GM18868 (cell line): ENCODE data around the gene P3R3URF.
A peak's percentile ranks its signal among the peaks of the same experiment; 100 is the strongest.
"Not testable (repeated sequence)": the region's sequence is repeated elsewhere in the genome, so short reads cannot be mapped to it uniquely, and the experiment has no call there.

ENCODE experiments used
- ATAC-seq: cut with Tn5 transposase; IDR thresholded peaks from one replicate; pipeline ENCODE4 v1.9.1; 2021; ENCODE audit warnings: mild to moderate bottlenecking, moderate library complexity; ENCODE audit not compliant: unreplicated experiment

The P3R3URF gene

GRCh38 chr1:46176211-46176865 lies at the start of gene P3R3URF:
Gene P3R3URF (minus strand): TSS chr1:46176488. CDS start chr1:46176471, 17 bp downstream.
- no peak for ATAC-seq

GRCh38 chr1:46224966-46225365 lies 48.7 kb upstream of the P3R3URF start:
- no peak for ATAC-seq

GRCh38 chr1:46223472-46223943 lies 47.2 kb upstream of the P3R3URF start:
- ATAC-seq: peak; percentile 86

GRCh38 chr1:46223055-46223454 lies 46.8 kb upstream of the P3R3URF start:
- not testable (repeated sequence) for ATAC-seq

GRCh38 chr1:46221749-46222148 lies 45.5 kb upstream of the P3R3URF start:
- no peak for ATAC-seq

- ATAC-seq: no peak
Observed at GRCh38 chr1:46220808-46221207, 44.5 kb upstream of the P3R3URF start.

GRCh38 chr1:46219551-46220520 lies 43.5 kb upstream of the P3R3URF start:
- no peak for ATAC-seq

- no peak for ATAC-seq
Observed at GRCh38 chr1:46218443-46218842, 42.2 kb upstream of the P3R3URF start.

GRCh38 chr1:46215504-46215903 lies 39.2 kb upstream of the P3R3URF start:
- no peak for ATAC-seq

GRCh38 chr1:46211051-46211450 lies 34.8 kb upstream of the P3R3URF start:
- ATAC-seq: no peak

GRCh38 chr1:46210561-46210960 lies 34.3 kb upstream of the P3R3URF start:
- no peak for ATAC-seq

GRCh38 chr1:46206399-46206798 lies 30.1 kb upstream of the P3R3URF start:
- no peak for ATAC-seq

GRCh38 chr1:46205791-46206190 lies 29.5 kb upstream of the P3R3URF start:
- no peak for ATAC-seq

GRCh38 chr1:46205141-46205540 lies 28.9 kb upstream of the P3R3URF start:
- ATAC-seq: no peak

GRCh38 chr1:46204406-46204742 lies 28.1 kb upstream of the P3R3URF start:
- no peak for ATAC-seq

- no peak for ATAC-seq
Observed at GRCh38 chr1:46203738-46204405, 27.6 kb upstream of the P3R3URF start.

- no peak for ATAC-seq
Observed at GRCh38 chr1:46199233-46199749, 23.0 kb upstream of the P3R3URF start.

- ATAC-seq: peak; percentile 93
Observed at GRCh38 chr1:46197964-46198811, 21.9 kb upstream of the P3R3URF start, which contains the start of gene POMGNT1. Gene POMGNT1 (minus strand): TSS chr1:46198434. CDS start chr1:46197821, 613 bp downstream.

GRCh38 chr1:46197560-46197963 lies 21.3 kb upstream of the P3R3URF start:
- ATAC-seq: no peak

GRCh38 chr1:46196609-46197008 lies 20.3 kb upstream of the P3R3URF start:
- no peak for ATAC-seq
